ENCODE results near the gene LPAR3. TPM values are rescaled to one million over a fixed set of nuclear protein-coding genes. Genes with fewer than 3 reads are reported as not detected.
A peak's percentile ranks its signal among the peaks of the same experiment; 100 is the strongest.

Gene LPAR3
- total and polyA plus RNA-seq, 2 of the 4 experiments (the other 2 are of a cell fraction) = 0.09 to 0.18 TPM

- Histone ChIP-seq H4K8ac (ENCODE audit: low read depth in 2 of 2, low read length in 2 of 2) (peak overlapping the region in 1 of 2 experiments; percentile 8; a peak in 1 of 4 replicates), H2AFZ (replicated peaks; ENCODE audit: low read length, poor library complexity) (no peak overlapping the region), H3K9me1 (ENCODE audit: insufficient read depth, low read length) (peaks cover 19% of the 10 kb centered on the region), H3K18ac (ENCODE audit: low read depth, low read length) (no peak overlapping the region), H3K9me3 (ENCODE audit: control insufficient read depth, insufficient read depth, low read length) (no peaks in the 10 kb centered on the region), H3K9ac (ENCODE audit: low read depth, low read length) (no peak overlapping the region), H3K4me3 (ENCODE audit: insufficient read depth, low read depth, low read length) (no peak overlapping the region), H2BK15ac (ENCODE audit: low read depth, low read length) (peak overlapping the region; percentile 3; the same call in 1 of the 3 replicates), H3K27ac (ENCODE audit: insufficient read depth, low read length) (no peak overlapping the region), H3K4ac (ENCODE audit: low read depth, low read length) (0 out of 2 replicates have a peak overlapping the region, but pooled peaks have one; percentile 3), H2BK20ac (ENCODE audit: low read depth, low read length) (peak overlapping the region; percentile 50), H4K91ac (ENCODE audit: insufficient read depth, low read depth, low read length) (peak overlapping the region; percentile 7; the same call in 1 of the 2 replicates), H2BK120ac (ENCODE audit: low read depth, low read length) (peak overlapping the region; percentile 42), H2BK5ac (ENCODE audit: low read depth, low read length, poor library complexity, severe bottlenecking) (no peak overlapping the region), H3K4me1 (ENCODE audit: control insufficient read depth, insufficient read depth, low read length) (peaks cover 13% of the 10 kb centered on the region), H3K23ac (ENCODE audit: low read depth, low read length) (no peak overlapping the region), H3K79me1 (ENCODE audit: low read depth in 1 of 2, low read length in 2 of 2) (no peaks in the 10 kb centered on the region), H4K5ac (ENCODE audit: low read depth, low read length) (no peak overlapping the region), H3K56ac (ENCODE audit: extremely low read depth, insufficient read depth, low read length) (no peak overlapping the region), H2AK9ac (replicated peaks; ENCODE audit: low read depth, low read length, poor library complexity) (no peak overlapping the region), H3K14ac (replicated peaks; ENCODE audit: low read depth, low read length) (peak overlapping the region; percentile 59), H3K36me3 (ENCODE audit: control insufficient read depth, insufficient read depth, low read length) (no peaks in the 10 kb centered on the region), H3K4me2 (ENCODE audit: low read depth, low read length) (no peak overlapping the region), H4K20me1 (ENCODE audit: insufficient read depth, low read length) (no peaks in the 10 kb centered on the region), H3K27me3 (ENCODE audit: control insufficient read depth, insufficient read depth, low read length) (no peaks in the 10 kb centered on the region), H2AK5ac (ENCODE audit: low read depth, low read length) (peak overlapping the region; percentile 43)
- ChIA-PET POLR2A (ENCODE audit: unreplicated experiment) (no interaction called here), CTCF (no interaction called here)
- ATAC-seq (ENCODE audit: low read depth) = no peak
- dilution Hi-C loops (cut with HindIII; ENCODE audit: low sequenced_read_pairs, unreplicated experiment) (no loop called here), intact Hi-C loops (cut with micrococcal nuclease) (no loop called here), in situ Hi-C loops (cut with MboI; ENCODE audit: low sequenced_read_pairs) (no loop called here)
- 89% methylated on average over 3 of the region's 10 CpGs; no CpG with 5 or more reads in 1 of the 2 experiments for WGBS, 2 experiments (ENCODE audit: extremely low coverage in 2 of 2, insufficient read length in 1 of 2)
- BruUV-seq (replicated peaks) = no TSS peak
- DNase-seq = no peak
- TF ChIP-seq RFX5 (IDR thresholded peaks at IDR 0.05; ENCODE audit: low read depth, low read length) (no peak), MXI1 (IDR thresholded peaks at IDR 0.05; ENCODE audit: borderline replicate concordance, low read depth, low read length) (no peak), BHLHE40 (IDR thresholded peaks at IDR 0.05; ENCODE audit: low read depth, low read length) (no peak), CTCF (conservative IDR thresholded peaks at IDR 0.05; ENCODE audit: low read depth, low read length) (no peak), MAZ (IDR thresholded peaks at IDR 0.05; ENCODE audit: borderline replicate concordance, low read depth, low read length) (no peak), NFE2L2 (IDR thresholded peaks at IDR 0.05; ENCODE audit: low read depth, low read length) (no peak), RAD21 (IDR thresholded peaks at IDR 0.05; ENCODE audit: low read length) (no peak), POLR2A (IDR thresholded peaks at IDR 0.05; ENCODE audit: low read depth, low read length) (no peak), CHD1 (IDR thresholded peaks at IDR 0.05; ENCODE audit: low read depth, low read length) (no peak), CEBPB (IDR thresholded peaks at IDR 0.05; ENCODE audit: low read depth, low read length) (no peak), SMC3 (IDR thresholded peaks at IDR 0.05; ENCODE audit: low read depth, low read length) (no peak), FOS (IDR thresholded peaks at IDR 0.05; ENCODE audit: low read depth, low read length) (no peak), RCOR1 (IDR thresholded peaks at IDR 0.05; ENCODE audit: insufficient replicate concordance, low read length) (no peak)
- TF ChIP-seq, protein P1, sequence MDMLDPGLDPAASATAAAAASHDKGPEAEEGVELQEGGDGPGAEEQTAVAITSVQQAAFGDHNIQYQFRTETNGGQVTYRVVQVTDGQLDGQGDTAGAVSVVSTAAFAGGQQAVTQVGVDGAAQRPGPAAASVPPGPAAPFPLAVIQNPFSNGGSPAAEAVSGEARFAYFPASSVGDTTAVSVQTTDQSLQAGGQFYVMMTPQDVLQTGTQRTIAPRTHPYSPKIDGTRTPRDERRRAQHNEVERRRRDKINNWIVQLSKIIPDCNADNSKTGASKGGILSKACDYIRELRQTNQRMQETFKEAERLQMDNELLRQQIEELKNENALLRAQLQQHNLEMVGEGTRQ (IDR thresholded peaks at IDR 0.05; ENCODE audit: low read depth, low read length) = no peak
Measured at GRCh38 chr1:84855691-84856630, 37.0 kb downstream of the LPAR3 start.

Data from IMR-90 (cell line).